Left lobe of liver (tissue), 2 donors: Measurements from ENCODE around the gene SYNPO2. TPM values are rescaled to one million over a fixed set of nuclear protein-coding genes. Genes with fewer than 3 reads are reported as not detected.

Experiments used
- ATAC-seq: fragments of 200-7000 bp; cut with Tn5 transposase; one replicate; pipeline ENCODE4 v1.9.1; 2020; ENCODE audit warnings: mild to moderate bottlenecking, moderate library complexity
- DNase-seq: peaks from one replicate; pipeline ENCODE4 v3.0.0-alpha.2; 2020; ENCODE audit warnings: low spot score
- total RNA-seq: library from RNA; stranded (reverse); gene quantifications from one replicate; pipeline ENCODE4 v1.2.1, GENCODE V29; 2021
- donor health status: DM: no; HTN: no; CAD: no; lungs with moderate emphysema.
- donor health status: DM: no; HTN: yes; CAD: no.

The SYNPO2 gene
- total RNA-seq, 1 donor from 2014 or later = 3.6 TPM

DNA sequence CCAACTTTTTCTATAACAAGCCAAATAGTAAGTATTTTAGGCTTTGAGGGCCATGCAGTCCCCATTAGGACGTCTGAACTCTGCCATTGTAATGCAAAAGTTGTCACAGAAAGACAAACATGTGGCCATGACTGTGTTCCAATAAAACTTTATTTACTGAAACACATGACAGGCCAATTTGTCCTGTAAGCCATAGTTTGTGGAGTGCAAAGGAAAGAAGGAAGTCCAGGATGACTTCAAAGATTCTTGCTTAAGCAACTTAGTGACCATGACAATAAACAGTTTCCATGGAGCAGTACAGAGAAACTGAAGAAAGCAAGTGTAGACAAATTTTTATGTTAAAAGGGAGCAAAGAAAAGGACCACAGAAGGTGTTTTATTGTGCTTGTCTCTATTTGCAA is 212.0 kb downstream of the SYNPO2 start:
- no peak for ATAC-seq
- DNase-seq = no peak

- ATAC-seq (peak; percentile 31), DNase-seq (no peak)
These were observed 214.6 kb downstream of the SYNPO2 start for GRCh38 chr4:119103263-119103662.

- no peak for ATAC-seq
- DNase-seq = no peak
These were observed 216.1 kb downstream of the SYNPO2 start for GRCh38 chr4:119104644-119105273.

GRCh38 chr4:119105605-119106004 is 217.0 kb downstream of the SYNPO2 start:
- ATAC-seq (no peak), DNase-seq (no peak)

DNA sequence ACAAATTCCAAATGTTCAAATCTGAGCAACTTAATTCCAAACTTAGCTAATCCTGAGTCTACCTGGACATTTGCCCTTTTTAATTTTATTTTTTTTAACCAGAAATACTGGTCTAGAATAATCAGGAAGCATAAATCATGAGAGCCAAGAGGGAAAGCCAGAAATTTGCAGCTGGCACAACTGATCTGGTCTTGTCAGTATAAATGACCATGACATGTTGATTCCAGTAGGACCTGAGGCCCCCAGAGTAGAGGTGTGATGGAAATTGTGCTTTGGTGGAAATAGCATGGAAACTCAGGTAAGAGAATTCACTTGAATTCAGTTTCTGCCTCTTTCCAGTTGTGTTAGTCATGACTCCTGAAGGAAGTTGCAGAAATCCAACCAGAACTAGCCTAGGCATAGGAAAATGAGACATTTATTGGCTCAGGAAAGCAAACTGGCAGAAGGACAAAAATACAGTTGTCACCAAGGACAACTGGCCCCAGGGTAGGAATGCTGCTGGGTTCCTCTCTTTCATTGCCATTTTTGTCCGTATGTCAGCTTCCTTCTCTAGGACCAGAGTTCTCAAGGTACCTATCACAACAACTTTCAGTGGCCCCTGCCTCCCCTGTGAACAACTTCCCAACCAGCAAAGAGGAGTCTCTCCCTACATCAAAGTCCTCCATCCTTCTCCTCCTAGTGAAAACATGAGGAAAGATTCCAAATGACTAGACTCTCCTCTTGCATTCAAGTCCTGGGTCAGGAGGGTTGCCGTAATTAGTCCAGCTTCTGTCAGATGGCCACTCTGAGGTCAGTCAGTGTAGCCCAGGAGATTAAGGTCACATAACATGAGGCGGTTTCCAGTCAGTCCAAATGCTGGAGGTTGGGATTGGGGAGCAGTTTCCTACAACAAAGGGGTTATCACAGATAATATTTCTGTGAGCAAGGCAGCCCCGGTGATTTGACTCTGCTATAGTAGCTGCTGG is 217.7 kb downstream of the SYNPO2 start:
- ATAC-seq = no peak
- no peak for DNase-seq

- DNase-seq = no peak
- ATAC-seq = no peak
These were observed 221.5 kb downstream of the SYNPO2 start for GRCh38 chr4:119110121-119110520.

Other genes with a start within 250 kb of the SYNPO2 start
- 23.1 TPM for gene METTL14, start 203.5 kb upstream of the SYNPO2 start, total RNA-seq
- 59.1 TPM for gene SEC24D, start 52.7 kb upstream of the SYNPO2 start, total RNA-seq
- gene MYOZ2, start 247.0 kb downstream of the SYNPO2 start, total RNA-seq = not detected